Endothelial cell of umbilical vein (primary cell): Measurements from ENCODE around the gene LOXHD1. TPM values are rescaled to one million over a fixed set of nuclear protein-coding genes. Genes with fewer than 3 reads are reported as not detected.

Source experiments
- BruUV-seq: library from RNA; stranded (reverse); fragments of 400-500 nt; replicated peaks from 2 replicates; lab custom pipeline; 2021; lab: Mats Ljungman, UMichigan
- CTCF ChIA-PET: fragments of 300-600, 350-600 bp; sonication (Branson Sonifier 250); formaldehyde crosslinking; loops from one replicate; lab custom pipeline; 2021; ENCODE audit warnings: antibody characterized with exemption, inconsistent platforms; lab: Charles Lee
- POLR2A ChIA-PET: fragments of 300-600, 350-600 bp; sonication (Branson Sonifier 250); formaldehyde crosslinking; loops from one replicate; lab custom pipeline; 2021; ENCODE audit warnings: antibody characterized with exemption, inconsistent platforms; lab: Charles Lee
- DNase-seq: peaks from one replicate; pipeline ENCODE4 v3.0.0-alpha.2; 2011; ENCODE audit warnings: low read depth, low spot score
- FAIRE-seq: peaks from 2 replicates; lab custom pipeline; 2011; peaks lifted over from hg19 to GRCh38; lab: Jason Lieb, UNC
- H2AFZ ChIP-seq: 2 replicates; pipeline ENCODE4 v1.6.0; 2012; ENCODE audit warnings: low read depth, low read length, control low read depth, inconsistent platforms
- H3K27ac ChIP-seq: 2 replicates; pipeline ENCODE4 v1.5.1; 2011; ENCODE audit warnings: low read depth, mild to moderate bottlenecking, control low read depth, low read length, moderate library complexity; ENCODE audit not compliant: insufficient read depth
- H3K27me3 ChIP-seq, 2 experiments: 2 replicates each; pipeline versions ENCODE4 v1.6.0 to v1.6.1; 2011; ENCODE audit warnings: low read length in 2 of 2, mixed read lengths in 1 of 2; ENCODE audit not compliant: control insufficient read depth in 2 of 2, insufficient read depth in 2 of 2
- H3K36me3 ChIP-seq, 2 experiments: 2 replicates in 1 of 2; 3 replicates in 1 of 2; pipeline ENCODE4 v1.5.1; 2011; ENCODE audit warnings: low read length in 2 of 2, mild to moderate bottlenecking in 1 of 2, moderate library complexity in 1 of 2; ENCODE audit not compliant: control insufficient read depth in 2 of 2, insufficient read depth in 2 of 2; ENCODE audit errors: extremely low read depth in 1 of 2
- H3K4me1 ChIP-seq: 3 replicates; pipeline ENCODE4 v1.5.1; 2011; ENCODE audit warnings: mild to moderate bottlenecking, low read length; ENCODE audit not compliant: control insufficient read depth, insufficient read depth; ENCODE audit errors: extremely low read depth
- H3K4me2 ChIP-seq: 2 replicates; pipeline ENCODE4 v1.6.1; 2011; ENCODE audit warnings: low read length, control low read depth, mixed read lengths; ENCODE audit not compliant: insufficient read depth
- H3K4me3 ChIP-seq, 3 experiments: fragments of 200-600 bp in 1 of 3; sonication (generic), shearing (Covaris generic) in 1 of 3; replicated peaks in 1 of 3; 2 replicates each; pipeline ENCODE4 v1.5.1; 2011 to 2016; ENCODE audit warnings: control low read depth in 3 of 3, low read length in 3 of 3, mild to moderate bottlenecking in 2 of 3, inconsistent platforms in 1 of 3, low read depth in 1 of 3, moderate library complexity in 1 of 3; ENCODE audit not compliant: insufficient read depth in 1 of 3
- H3K79me2 ChIP-seq: 2 replicates; pipeline ENCODE4 v1.6.0; 2012; ENCODE audit warnings: low read length, inconsistent platforms; ENCODE audit not compliant: control insufficient read depth, insufficient read depth
- H3K9ac ChIP-seq: replicated peaks from 2 replicates; pipeline ENCODE3; 2011; ENCODE audit warnings: low read length, control low read depth; ENCODE audit not compliant: insufficient read depth; ENCODE audit errors: extremely low read depth
- H3K9me1 ChIP-seq: replicated peaks from 3 replicates; pipeline ENCODE4 v1.6.0; 2011; ENCODE audit warnings: mild to moderate bottlenecking, low read length; ENCODE audit not compliant: control insufficient read depth, insufficient read depth; ENCODE audit errors: extremely low read depth
- H3K9me3 ChIP-seq: replicated peaks from 2 replicates; pipeline ENCODE4 v1.5.1; 2012; ENCODE audit warnings: low read length, inconsistent platforms; ENCODE audit not compliant: control insufficient read depth, insufficient read depth
- H4K20me1 ChIP-seq: replicated peaks from 2 replicates; pipeline ENCODE3; 2011; ENCODE audit warnings: mild to moderate bottlenecking, low read length; ENCODE audit not compliant: control insufficient read depth, insufficient read depth; ENCODE audit errors: extremely low read depth
- FOS ChIP-seq: IDR thresholded peaks from 2 replicates; pipeline ENCODE4 v1.6.1; 2011; ENCODE audit warnings: mild to moderate bottlenecking, low read length, moderate library complexity, borderline replicate concordance; ENCODE audit not compliant: insufficient read depth
- POLR2A ChIP-seq: IDR thresholded peaks from 2 replicates; pipeline ENCODE4 v1.6.1; 2012; ENCODE audit warnings: low read depth, mild to moderate bottlenecking, control low read depth, low read length
- dilution Hi-C: fragments of 300-500 bp; cut with MboI; formaldehyde crosslinking; loops from one replicate; pipeline ENCODE4 v1.15.0; 2019; ENCODE audit warnings: low sequenced_read_pairs; ENCODE audit not compliant: extremely low pct_ligation_motif_present
- intact Hi-C: fragments of 100-400 bp; cut with micrococcal nuclease; formaldehyde crosslinking; loops from one replicate; pipeline ENCODE4 v1.10.0; 2022
- polyA plus RNA-seq, 4 experiments: library from polyadenylated mRNA; depleted of rRNA in 3 of 4; stranded (reverse) in 3 of 4; unstranded in 1 of 4; fragments of >200 nt; gene quantifications; 2 replicates each; pipeline versions ENCODE4 v1.2.1 to v1.2.3, GENCODE V29; 2011 to 2012; ENCODE audit warnings: missing spikeins in 1 of 4
- total RNA-seq: library from RNA; stranded (reverse); gene quantifications from 2 replicates; pipeline ENCODE4 v1.2.3, GENCODE V29; 2021

LOXHD1 gene
- total and polyA plus RNA-seq, 2 donors (not counting 3 experiments of a cell fraction or from before 2014, with no cell fraction given): not detected

DNA sequence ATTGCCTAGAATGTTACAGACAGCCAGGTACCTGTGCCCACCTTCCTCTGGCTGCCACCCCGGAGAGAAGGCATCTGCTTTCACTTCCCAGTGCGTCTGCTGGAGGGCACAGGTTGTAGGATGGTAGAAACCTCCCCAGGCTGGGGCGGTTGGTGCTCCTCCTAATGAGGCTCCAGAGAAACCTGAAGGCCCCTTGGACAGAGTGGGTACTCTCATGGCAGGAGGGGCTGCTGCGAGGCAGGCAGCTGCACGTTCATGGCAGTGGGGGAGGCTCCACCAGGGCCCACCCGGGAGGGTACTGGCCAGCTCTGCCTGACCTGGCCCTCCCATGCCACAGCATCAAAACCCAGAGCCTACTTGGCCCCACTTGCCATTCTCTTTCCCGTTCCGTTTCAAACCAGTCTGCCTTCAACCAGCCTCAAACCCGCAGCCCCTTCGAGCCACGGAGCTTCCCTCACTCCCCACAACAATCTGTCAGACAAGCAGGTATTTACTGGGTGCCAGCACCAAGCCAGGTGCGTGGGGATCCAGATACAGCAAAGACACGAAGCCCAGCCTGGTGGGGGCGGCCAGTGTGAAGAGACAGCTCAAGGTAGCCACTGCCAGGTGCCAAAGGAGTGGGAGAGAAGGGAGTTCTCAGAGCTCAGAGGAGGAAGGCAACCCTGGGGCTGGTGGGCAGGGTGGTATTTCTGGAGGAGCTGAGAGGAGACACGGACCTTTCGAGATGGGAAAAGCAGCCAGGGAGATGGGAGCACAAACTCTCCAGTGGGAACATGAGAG, 229.6 kb downstream of the LOXHD1 start:
- Histone ChIP-seq H3K27me3 (no peaks in the 10 kb centered on the region), H3K9ac (no peak overlapping the region), H3K4me1 (no peaks in the 10 kb centered on the region), H3K36me3 (no peaks in the 10 kb centered on the region), H4K20me1 (no peaks in the 10 kb centered on the region), H3K27ac (no peak overlapping the region), H3K9me1 (no peaks in the 10 kb centered on the region), H3K9me3 (no peaks in the 10 kb centered on the region), H3K4me3 (no peak overlapping the region), H2AFZ (no peak overlapping the region), H3K79me2 (no peaks in the 10 kb centered on the region), H3K4me2 (no peak overlapping the region)
- TF ChIP-seq POLR2A (no peak), FOS (no peak)
- no TSS peak for BruUV-seq
- FAIRE-seq: no peak
- ChIA-PET POLR2A (no interaction called here), CTCF (interaction anchor here (1.1 kb wide), 1 partner anchor 8 kb away, joined by 4 read pairs; no protein-coding TSS in a partner anchor)
- dilution Hi-C loops (no loop called here), intact Hi-C loops (no loop called here)
- no peak for DNase-seq

Other genes with a start within 250 kb of the LOXHD1 start
- gene ST8SIA5, start 99.8 kb upstream of the LOXHD1 start, total RNA-seq: 0.32 and 0.62 TPM in 2 replicates
- 0.10 and 0.25 TPM in 2 replicates for gene ST8SIA5, start 99.8 kb upstream of the LOXHD1 start, polyA plus RNA-seq